ENCODE results near the gene ASB13.

DNA sequence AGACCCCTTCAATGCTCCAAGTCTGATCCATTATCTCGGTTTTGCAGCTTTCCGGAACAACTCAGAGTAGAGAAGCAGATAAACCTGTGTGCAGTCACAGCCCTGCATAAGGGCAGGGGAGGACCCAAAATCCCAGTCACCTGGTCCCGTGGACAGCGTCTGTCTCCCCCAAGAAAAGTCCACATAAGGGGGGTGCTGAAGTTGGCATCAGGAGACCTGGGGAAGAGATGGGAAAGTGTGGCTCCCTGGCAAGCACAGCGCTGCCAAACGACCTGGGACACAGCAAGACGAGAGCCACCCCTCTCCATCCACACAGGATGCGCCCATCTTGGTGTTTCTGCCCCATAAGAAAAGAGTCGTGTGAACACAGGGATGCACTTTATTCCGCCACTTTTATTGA, 27.9 kb downstream of the ASB13 start:
- TF ChIP-seq DPF2 (IDR thresholded peaks at IDR 0.05) (no peak), MTA2 (IDR thresholded peaks at IDR 0.05; ENCODE audit: low read depth) (no peak), ETV6 (conservative IDR thresholded peaks at IDR 0.05 in 1 of 2, IDR thresholded peaks at IDR 0.05 in 1 of 2; ENCODE audit: borderline replicate concordance in 1 of 2, low read depth in 1 of 2) (no peak), YBX1 (IDR thresholded peaks at IDR 0.05) (no peak), SIN3A (IDR thresholded peaks at IDR 0.05; ENCODE audit: low read depth, low read length) (no peak), NR2C1 (IDR thresholded peaks at IDR 0.05) (no peak), BCL11A (IDR thresholded peaks at IDR 0.05; ENCODE audit: low read depth, low read length) (no peak)
- TF ChIP-seq, protein P1, sequence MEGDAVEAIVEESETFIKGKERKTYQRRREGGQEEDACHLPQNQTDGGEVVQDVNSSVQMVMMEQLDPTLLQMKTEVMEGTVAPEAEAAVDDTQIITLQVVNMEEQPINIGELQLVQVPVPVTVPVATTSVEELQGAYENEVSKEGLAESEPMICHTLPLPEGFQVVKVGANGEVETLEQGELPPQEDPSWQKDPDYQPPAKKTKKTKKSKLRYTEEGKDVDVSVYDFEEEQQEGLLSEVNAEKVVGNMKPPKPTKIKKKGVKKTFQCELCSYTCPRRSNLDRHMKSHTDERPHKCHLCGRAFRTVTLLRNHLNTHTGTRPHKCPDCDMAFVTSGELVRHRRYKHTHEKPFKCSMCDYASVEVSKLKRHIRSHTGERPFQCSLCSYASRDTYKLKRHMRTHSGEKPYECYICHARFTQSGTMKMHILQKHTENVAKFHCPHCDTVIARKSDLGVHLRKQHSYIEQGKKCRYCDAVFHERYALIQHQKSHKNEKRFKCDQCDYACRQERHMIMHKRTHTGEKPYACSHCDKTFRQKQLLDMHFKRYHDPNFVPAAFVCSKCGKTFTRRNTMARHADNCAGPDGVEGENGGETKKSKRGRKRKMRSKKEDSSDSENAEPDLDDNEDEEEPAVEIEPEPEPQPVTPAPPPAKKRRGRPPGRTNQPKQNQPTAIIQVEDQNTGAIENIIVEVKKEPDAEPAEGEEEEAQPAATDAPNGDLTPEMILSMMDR (IDR thresholded peaks at IDR 0.05 in 2 of 3, conservative IDR thresholded peaks at IDR 0.05 in 1 of 3; ENCODE audit: control insufficient read depth in 2 of 3, extremely low read depth in 1 of 3, insufficient read depth in 1 of 3, low read depth in 3 of 3, low read length in 3 of 3), result no peak
- TF ChIP-seq, protein P2, sequence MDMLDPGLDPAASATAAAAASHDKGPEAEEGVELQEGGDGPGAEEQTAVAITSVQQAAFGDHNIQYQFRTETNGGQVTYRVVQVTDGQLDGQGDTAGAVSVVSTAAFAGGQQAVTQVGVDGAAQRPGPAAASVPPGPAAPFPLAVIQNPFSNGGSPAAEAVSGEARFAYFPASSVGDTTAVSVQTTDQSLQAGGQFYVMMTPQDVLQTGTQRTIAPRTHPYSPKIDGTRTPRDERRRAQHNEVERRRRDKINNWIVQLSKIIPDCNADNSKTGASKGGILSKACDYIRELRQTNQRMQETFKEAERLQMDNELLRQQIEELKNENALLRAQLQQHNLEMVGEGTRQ (IDR thresholded peaks at IDR 0.05; ENCODE audit: borderline replicate concordance, low read depth, low read length), result no peak
- TF ChIP-seq, protein P3, sequence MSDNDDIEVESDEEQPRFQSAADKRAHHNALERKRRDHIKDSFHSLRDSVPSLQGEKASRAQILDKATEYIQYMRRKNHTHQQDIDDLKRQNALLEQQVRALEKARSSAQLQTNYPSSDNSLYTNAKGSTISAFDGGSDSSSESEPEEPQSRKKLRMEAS (IDR thresholded peaks at IDR 0.05; ENCODE audit: low read depth, low read length), result no peak
- TF ChIP-seq, protein P4, sequence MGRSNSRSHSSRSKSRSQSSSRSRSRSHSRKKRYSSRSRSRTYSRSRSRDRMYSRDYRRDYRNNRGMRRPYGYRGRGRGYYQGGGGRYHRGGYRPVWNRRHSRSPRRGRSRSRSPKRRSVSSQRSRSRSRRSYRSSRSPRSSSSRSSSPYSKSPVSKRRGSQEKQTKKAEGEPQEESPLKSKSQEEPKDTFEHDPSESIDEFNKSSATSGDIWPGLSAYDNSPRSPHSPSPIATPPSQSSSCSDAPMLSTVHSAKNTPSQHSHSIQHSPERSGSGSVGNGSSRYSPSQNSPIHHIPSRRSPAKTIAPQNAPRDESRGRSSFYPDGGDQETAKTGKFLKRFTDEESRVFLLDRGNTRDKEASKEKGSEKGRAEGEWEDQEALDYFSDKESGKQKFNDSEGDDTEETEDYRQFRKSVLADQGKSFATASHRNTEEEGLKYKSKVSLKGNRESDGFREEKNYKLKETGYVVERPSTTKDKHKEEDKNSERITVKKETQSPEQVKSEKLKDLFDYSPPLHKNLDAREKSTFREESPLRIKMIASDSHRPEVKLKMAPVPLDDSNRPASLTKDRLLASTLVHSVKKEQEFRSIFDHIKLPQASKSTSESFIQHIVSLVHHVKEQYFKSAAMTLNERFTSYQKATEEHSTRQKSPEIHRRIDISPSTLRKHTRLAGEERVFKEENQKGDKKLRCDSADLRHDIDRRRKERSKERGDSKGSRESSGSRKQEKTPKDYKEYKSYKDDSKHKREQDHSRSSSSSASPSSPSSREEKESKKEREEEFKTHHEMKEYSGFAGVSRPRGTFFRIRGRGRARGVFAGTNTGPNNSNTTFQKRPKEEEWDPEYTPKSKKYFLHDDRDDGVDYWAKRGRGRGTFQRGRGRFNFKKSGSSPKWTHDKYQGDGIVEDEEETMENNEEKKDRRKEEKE (IDR thresholded peaks at IDR 0.05), result no peak
